ENCODE results near the gene ZNF608.

The ZNF608 gene

DNA sequence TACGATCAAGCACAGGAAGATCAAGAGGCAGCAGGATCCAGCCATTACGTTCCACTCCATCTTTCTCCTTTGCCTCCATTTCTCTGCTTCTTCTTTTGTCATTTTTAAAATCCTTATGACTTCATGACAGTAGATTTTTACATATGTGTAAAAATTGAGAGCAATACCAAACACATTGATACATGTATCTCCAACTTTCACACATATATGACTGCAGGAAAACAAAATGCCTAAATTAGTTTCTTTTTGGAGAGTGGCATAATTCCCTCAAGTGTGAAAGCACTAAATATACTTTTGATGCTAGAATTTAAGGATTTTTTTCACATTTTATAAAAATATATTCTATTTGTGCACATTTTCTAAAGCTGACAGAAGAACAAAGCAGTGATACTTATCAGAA lies 8.6 kb upstream of the ZNF608 start:
- no peak for DNase-seq (ENCODE audit: low spot score)

DNA sequence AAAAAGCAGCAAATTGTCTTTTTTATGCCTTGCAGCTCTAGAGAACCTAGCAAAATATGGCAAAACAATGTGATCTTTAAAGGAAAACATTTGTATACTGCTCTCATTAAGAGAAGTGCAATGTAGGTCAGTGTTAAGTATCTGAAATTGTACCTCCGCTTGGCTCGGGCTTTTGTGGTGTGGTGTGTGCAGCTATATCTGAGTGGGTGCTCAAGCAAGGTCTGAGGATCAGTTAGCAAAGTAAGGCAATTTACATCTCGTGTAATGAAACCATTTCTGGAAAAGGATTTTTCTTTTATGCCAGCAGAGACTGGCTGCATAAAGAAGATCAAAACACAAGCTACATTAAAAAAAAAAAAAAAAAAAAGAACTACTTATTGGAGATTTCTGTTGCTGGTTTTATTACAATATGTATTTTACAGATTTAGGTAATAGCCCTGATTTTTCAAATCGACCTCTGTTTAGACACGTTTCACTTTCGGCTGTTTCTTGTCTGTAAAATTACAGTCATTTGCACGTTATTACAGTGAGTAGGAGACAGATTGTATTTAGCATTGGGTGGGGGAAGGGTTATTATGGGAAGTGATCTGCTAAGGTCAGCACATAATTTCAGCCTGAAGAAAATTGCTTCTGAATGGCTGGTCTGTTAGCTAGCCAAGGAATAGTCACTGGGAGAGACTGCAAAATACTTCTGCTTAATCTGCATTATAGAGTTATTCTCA lies 7.9 kb upstream of the ZNF608 start:
- no peak for DNase-seq (ENCODE audit: low spot score)

DNA sequence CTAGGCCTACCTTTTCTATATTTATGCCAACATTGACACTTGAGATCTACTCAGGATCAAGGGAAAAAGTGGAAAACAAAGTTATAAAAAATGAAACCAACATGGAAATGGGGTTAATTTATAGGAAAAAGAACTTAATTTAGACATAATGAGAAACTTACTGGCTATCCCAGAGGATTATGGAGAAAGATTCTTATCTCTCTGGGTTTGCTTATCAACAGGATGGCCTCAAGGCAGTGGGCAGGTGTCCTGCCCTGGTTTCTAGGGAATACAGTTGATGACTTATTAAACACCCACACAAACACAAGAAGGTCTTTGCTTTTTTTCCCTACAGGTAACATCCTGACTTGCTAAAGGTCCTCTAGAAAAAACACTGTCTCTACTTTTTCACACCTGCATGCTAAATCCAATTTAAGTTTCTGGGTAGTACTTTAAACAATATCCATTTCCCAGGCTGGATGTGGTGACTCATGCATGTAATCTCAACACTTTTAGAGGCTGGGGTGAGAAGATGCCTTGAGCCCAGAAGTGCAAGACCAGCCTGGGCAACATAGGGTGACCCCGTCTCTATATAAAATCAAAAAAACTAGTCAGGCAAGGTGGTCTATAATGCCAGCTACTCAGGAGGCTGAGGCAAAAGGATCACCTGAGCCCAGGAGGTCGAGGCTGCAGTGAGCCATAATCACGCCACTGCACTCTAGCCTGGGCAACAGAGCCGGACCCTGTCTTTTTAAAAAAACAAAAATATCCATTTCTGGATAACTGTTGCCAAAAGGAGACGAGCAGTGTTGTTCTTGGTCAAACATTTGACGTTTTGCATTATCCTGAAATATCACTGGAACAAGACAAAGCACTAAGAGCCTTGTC lies 6.6 kb upstream of the ZNF608 start:
- no peak for DNase-seq (ENCODE audit: low spot score)

DNA sequence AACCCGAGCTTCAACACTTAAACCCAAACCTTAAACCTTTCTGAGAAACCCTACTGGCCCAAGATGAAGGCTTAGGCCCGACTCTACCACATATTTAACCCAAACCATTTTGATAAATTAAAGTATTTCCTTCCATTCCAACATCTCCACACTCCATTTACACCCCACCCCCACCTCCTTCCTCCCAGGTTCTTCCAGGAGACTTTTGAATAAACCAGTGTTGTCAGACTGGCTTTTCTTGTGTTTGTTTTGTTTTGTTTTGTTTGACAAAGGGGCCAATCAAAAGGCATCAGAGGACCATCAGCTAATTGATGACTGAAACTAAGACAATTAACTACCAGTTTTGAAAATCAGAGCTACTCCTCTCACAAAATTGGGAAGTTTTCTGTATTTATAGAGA lies 4.6 kb upstream of the ZNF608 start:
- no peak for DNase-seq (ENCODE audit: low spot score)

DNA sequence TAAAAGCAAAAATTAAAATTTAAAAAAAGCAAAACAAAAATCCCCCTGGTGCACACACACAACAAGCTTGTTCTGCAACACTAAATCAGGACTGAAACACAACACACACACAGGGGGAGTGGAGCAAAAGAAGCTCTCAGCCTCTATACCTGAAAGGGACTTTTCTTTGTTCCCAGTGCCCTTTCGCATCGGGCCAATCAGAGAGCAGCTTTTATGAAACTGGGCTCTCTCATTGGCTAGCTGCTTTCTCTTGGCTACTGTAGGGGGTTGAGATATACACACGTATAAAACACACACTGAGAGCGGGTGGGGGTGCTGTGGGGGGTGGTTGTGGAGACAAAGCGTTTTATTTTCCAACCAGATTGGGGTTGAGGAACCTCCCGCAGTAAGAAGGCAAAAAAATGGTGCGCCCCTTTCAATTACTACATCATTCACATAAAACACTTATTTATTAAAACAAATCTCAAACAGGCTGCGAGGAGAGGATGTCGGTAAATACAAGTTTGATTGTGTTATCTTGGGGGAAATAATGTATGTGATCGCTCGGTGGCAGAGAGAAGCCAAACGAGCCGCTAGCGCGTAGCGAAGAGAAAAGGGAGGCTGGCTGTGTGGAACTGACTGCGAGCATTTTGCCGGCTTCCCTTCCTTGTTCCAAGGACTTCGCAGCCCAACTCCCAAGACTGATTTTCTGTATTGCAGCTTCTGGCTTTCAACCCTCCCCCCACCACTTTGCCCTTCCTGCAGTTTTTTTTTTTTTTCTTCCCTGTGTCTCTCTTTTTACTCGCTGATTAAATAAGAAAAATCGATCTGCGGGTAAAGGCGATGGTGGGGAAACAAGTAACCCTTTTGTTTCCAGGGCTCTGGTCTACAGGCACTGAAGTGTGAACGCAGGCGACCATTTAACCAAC lies 2.5 kb upstream of the ZNF608 start:
- DNase-seq (ENCODE audit: low spot score): peak; percentile 92

DNA sequence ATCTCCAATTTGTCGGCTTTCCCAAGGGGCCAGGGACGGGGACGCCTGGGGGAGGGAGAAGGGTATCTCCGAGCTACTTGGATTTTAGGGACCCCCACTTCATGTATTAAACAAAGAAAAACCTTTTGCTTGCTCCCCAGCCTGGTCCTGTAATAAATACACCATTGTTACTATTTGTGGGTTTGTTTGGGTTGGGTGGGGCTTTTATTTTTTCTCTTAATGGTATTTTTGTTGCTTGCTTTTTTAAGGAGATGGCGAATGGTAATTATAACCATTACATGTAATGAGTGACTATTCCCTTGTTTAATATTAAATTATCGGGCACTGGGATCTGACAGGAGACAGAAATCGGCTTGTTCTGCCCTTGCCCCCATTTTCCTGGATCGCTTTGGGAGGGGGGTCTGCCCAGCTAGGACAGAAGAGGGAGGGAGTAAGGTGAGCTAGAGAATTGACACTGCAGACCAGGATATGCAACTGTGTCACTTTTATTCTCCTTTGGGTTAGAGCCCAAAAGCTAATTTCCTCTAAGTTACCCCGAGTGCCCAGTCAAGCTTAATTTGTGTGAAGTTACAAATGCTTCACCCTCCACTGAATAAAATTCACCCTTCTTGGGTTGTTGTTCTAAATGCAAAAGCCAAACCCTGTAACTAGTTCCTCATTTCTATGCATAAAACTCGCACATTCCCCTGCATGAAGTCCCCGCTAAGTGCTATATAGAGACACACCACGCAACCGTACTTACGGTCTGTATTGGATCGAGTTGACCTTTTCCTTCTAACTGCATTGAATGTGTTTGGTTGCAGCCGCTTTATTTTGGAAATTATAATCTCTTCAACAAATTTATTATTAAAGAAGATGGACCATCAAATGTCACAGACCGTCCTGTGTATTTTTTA lies 1.6 kb upstream of the ZNF608 start:
- DNase-seq (ENCODE audit: low spot score): peak; percentile 76

DNA sequence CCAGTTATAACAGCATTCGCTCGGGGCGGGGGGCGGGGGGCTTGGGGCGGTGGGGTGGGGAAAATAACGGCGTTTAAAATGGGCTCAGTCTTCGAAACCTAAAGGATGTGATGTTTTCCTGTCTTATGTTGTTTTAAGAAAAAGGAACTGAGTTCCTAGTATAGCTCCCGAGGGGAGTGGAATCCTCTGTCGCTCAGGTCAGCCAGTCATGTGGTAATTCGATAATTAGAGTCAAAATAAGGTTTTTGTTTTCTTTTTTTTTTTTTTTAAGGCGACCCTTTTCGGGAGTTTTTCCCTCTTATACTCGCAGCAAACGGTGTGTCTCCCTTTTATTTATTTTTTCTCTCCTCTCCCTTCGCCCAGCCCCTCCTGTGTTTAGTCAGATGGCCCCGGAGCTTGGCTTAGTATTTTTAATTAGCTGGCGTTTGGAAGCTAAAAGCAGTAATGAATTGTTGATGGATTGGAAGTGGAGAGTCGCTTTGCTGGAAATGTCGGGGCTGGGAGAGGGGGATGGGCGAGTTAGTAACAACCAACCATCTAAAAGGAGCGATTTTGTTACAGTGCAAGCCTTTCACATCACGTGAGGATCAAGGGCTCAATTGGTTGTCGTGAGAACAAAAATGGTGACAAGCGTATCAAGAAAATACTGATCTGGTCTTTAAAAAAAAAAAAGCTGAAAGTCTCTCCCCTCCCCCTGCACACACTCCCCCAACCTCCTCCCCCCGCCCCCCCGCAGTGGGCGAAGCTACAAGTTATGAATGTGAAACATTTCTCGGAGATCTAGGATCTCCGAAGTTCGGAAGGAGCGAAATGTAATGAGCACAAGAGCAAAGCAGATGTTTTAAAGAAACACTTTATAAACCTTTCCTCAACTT lies 714 bp upstream of the ZNF608 start:
- DNase-seq (ENCODE audit: low spot score): peak; percentile 65

DNA sequence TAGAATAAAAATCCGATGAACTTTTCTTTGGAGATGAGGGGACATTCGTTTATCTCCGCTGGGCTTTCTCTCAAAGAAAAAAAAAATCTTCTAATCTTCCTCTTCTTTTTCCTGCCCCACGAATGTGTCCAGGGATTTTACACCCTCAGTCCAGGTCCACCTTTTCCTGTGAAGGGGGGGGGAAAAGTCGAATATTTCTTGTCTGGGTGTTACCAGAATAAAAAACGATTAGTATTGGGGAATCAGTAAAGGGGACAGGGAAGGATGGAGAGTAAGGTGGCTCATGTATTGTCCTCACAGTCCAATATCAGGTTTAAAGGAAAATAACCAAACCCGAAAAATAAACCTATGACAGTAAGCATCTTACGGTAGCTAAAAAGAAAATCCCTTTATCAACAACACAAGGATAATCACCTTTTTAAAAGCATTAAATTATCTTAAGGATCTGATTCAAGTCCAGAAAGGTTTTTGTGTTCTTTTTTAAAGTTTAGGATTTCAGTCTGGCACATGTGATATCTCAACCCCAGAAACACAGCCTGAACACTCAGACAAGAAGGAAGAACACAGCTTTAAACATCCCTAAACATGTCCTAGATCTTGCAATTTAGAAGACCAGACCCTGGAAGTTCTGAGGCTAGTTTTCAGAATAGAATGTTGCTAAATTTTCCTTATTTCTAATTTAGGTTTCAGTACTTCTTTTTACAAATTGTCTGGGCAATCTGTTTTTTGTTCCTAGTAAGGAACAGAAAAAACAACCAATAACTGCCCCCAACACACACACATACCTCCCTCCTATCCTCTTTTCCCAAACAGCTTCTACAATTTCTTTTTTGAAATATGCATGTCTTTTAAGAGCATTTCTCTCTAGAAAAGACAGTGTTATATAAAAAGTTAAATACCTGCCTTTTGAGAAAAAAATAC lies 1.2 kb downstream of the ZNF608 start:
- DNase-seq (ENCODE audit: low spot score): no peak

DNA sequence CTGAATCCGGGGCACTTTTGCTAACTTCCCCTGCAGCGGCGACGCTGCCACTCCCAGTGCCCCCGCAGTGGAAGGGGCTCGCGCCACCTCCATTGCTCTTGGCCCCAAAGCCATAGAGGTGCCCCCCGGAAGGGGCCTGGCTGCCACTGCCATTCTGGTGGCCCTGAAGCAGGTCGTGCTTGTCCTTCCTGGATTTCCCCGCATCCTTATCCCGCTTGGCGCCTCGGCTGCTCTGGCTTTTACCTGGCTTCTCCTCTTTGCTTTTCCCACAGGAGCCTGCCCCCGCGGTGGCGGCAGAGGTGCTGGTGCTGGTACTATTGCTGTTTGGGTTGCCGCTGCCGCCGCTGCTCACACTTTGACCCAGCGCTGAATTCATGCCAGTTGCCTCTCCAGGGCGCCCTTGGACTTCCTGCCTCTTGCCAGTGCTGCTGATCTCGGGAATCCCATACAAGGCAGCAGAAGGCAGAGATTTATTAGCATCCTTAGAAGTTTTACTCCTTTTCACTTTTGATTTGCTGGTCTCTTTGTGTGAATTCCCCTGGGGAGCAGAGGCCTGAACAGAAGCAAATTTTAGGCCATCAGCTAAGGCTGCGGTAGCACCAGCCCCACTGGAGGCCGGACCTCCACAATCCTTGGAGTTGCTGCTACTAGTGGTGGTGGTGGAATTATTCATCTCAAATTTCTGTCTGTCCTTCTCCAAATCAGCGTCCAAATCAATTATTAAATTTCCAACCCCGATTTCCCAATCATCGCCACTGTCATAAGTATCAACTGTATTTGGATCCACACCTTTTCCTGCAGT lies 2.1 kb downstream of the ZNF608 start:
- DNase-seq (ENCODE audit: low spot score): no peak

DNA sequence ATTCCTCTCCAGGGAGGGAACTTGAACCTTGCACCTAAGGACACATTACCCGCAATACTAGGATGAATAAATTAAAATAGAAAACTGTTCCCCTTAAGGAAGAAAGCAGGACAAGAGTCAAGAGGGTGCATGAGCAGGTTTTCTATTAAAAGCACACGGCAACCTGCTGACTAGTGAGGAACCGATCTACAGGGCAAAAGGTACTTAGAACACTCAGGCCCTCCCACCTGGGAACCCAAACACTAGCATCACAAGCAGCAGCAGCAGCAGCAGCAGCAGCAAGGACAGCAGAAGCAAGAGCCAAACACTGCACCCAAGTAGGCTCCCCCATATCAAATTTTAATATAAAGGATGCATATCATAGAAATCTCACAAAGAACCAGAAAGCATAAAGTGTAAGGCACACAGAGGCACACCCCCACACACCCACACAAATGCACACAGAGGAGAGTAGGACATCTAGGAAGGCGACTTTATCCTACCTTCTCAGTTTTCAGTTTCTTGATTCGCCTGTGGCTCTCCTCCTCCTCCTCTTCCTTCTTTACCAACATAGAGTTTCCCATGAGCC lies 2.8 kb downstream of the ZNF608 start:
- DNase-seq (ENCODE audit: low spot score): peak; percentile 54

DNA sequence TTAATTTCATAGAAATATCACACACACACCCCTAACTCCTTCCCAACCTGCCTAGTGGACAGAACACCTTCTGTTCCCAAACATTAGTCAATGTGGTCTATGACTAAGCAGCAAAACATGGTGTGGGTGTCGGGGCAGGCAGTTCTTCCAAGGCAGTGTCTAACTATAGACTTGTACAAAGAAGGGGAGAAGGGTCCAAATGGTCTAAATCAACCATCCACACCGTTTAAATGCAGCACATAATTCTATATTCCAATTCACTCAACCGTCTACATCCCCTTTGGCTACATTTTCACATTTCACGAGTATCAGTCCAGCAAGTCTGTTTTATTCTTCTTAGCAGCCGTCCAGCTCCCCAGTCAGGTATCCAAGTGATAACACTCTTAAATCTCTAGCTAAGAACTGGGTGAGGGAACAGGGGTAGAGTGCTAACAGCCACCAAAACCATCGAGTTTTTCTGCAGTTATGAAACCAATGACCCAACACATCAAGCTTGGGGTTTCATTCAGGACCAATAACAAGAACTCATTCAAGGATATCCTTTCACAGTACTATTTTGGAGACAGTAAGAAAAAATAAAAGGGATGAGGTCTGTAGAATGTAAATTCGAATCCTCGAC lies 3.3 kb downstream of the ZNF608 start:
- no peak for DNase-seq (ENCODE audit: low spot score)

DNA sequence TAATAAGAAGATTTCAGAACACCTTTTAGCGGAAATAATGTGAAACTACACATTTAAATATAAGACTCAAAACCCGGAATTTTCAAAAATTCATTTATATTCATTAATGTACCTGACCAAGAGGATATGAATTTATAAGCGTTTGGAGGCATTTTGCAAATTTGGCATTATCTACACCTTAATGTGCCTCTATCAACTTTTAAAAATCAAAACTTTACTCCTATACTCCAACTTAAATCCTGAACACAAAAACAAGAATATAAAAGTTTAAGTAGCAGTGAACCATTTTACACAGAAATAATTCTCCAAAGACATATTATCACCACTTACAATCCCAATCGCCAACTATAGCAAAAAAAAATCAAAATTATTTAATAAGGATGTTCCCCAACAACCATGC lies 3.9 kb downstream of the ZNF608 start:
- DNase-seq (ENCODE audit: low spot score): no peak

DNA sequence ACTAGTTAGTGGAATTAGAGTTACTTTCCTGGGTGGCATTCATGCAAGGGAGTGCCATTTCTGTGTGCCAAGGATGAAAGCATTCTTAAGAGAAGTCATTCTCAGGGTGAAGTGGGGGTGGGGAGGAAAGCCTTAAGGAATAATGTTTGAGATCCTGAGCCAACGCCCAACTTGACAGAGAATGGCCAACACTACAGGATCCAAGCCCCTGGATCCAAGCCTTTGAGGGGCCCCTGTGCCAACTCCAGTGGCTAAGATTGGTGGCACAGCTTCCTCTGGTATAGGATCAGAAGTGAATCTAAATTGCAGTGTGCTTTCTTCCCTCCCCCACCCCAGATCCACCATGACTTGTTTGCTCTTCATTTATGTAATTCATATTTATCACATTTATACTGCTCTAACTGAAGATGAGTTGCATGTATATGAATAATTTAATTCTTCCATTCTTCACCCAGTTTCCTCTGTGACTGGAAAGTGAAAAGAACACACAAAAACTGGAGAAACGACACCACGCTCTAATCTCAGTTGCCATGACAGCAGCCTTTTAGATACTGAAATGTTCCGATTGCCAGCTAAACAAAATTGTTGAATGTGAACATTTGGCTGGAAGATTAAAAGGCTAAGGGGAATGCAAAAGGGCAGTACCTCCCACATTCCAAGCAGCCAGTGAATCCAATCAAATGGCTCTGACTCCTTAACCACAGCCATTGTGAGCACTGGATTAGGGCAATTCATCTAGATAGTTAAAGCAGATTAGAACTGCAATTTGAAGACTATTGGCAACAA lies 4.5 kb downstream of the ZNF608 start:
- DNase-seq (ENCODE audit: low spot score): no peak

DNA sequence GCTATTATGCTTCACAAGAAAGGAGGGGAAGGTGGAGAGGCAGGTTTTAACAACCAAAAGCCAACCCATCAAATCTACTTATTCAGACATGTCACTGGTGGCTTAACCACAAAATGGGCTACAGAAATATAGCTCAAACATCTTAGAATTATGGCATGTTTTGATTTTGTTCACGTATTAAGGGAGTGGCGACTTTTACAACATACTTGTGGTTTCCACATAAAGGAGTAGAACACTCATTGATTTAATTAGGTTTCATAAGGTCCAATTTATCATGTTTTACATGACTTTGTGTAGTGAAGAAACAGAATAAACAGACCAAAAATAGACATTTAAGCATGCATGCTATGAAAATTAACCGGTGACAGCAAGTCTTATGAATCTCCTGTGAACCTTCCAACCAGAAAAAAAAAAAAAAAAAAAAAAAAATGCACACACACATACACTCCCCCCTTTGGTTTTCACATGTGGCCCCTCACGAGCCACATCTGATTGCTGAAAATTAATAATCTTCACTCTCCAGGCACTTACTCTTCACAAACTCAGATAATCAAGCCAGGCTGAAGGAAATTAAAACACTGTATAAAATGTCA lies 5.4 kb downstream of the ZNF608 start:
- DNase-seq (ENCODE audit: low spot score): no peak

DNA sequence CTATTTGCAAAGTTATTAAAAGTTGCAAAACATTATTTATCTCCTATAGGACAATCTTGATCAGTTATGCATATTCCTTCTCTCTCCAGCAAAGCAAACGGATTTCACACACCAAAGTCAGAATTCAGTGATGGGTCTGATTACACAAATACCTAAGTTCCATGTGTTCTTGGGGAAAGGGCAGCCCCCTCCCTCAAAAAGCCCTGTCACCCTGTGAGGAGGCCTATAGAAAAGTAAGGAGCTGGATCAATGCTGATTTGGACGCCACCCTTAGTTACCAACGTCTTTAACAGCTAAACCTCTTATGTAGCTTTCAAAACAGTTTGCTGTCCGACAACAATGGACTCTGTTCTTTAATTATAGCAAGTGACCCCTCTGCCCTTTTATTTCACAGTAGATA lies 6.4 kb downstream of the ZNF608 start:
- DNase-seq (ENCODE audit: low spot score): no peak

DNA sequence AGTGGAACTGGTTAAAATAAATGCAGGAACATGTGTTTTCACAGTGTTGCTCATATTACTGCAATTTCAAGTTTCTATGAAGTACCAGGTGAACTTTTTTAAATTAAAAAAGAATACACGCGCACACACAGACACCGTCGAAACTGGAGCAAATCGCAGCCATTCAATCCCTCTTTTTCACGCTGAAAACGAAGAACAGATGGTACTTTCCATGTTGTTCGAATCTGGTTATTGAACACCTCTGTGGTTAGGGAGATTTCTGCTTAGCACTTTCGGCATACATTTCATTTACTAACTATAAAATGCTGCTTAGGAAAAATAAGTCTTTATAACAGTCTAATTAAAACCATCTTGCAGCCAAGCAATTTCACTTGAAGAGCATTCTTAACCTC lies 6.8 kb downstream of the ZNF608 start:
- DNase-seq (ENCODE audit: low spot score): no peak
